Measurements from ENCODE around the gene IZUMO2. TPM values are rescaled to one million over a fixed set of nuclear protein-coding genes. Genes with fewer than 3 reads are reported as not detected.

The IZUMO2 gene
- total RNA-seq, 1 experiment from 2014 or later: not detected

DNA sequence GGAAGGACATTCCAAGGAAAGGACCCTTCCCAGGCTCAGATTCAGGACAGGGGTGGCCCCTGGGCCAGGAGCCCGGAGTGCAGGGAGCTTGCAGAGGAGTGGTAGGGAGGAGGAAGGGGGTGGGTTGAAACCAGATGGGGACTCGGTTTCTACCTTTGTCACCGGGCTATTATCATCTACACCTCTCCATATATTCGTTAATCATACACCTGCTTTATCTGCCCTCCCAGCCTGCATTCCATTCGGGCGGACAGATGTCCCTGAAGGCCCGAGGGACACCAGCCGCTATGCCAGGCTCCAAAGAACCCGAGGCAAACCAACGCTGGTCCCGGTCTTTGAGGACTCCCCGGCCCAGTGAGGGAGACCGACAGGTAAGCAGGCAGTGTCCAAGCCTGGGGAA is 24.9 kb upstream of the IZUMO2 start (continued):
- TF ChIP-seq FOSL1 (IDR thresholded peaks at IDR 0.05; ENCODE audit: low read depth): no peak
- no peak for TF ChIP-seq EZH2 (IDR thresholded peaks at IDR 0.05)
- TF ChIP-seq, protein P1, sequence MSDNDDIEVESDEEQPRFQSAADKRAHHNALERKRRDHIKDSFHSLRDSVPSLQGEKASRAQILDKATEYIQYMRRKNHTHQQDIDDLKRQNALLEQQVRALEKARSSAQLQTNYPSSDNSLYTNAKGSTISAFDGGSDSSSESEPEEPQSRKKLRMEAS (IDR thresholded peaks at IDR 0.05): no peak
- TF ChIP-seq ATF3 (IDR thresholded peaks at IDR 0.05): no peak
- no peak for TF ChIP-seq YY1 (IDR thresholded peaks at IDR 0.05; ENCODE audit: extremely low read depth, insufficient replicate concordance, low read depth, low read length)
- no peak for TF ChIP-seq JUND (IDR thresholded peaks at IDR 0.05)
- TF ChIP-seq SIN3A (IDR thresholded peaks at IDR 0.05; ENCODE audit: low read depth): no peak

DNA sequence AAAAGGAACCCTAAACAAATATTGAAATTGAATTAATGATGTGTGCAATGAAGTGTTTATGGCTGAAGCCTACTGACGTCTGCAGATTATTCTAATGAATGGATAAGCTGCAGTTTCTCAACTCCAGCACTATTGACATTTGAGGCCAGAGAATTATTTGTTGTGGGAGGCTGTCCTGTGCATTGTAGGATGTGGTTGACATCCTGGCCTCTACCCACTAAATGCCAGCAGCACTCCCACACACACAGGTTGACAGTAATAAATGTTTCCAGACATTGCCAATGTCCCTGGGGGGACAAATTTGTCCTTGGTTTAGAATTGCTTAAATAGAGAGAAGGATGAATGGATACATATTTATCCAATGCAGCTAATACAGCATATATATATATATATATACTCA is 21.1 kb upstream of the IZUMO2 start:
- Histone ChIP-seq H3K4me2 (ENCODE audit: low read length) (no peak overlapping the region), H3K4me1 (ENCODE audit: control insufficient read depth in 1 of 2, insufficient read depth in 2 of 2, low read length in 2 of 2) (no peaks in the 10 kb centered on the region), H3K9me2 (ENCODE audit: insufficient read depth) (no peaks in the 10 kb centered on the region), H3K79me2 (ENCODE audit: insufficient read depth, low read length) (no peaks in the 10 kb centered on the region), H3K4me3 (replicated peaks in 1 of 2; ENCODE audit: low read depth in 1 of 2, low read length in 2 of 2) (no peak overlapping the region), H2AFZ (ENCODE audit: low read depth, low read length, poor library complexity, severe bottlenecking) (no peak overlapping the region), H3K9ac (ENCODE audit: low read length) (no peak overlapping the region), H3K36me3 (ENCODE audit: control insufficient read depth in 1 of 2, insufficient read depth in 2 of 2, low read length in 2 of 2) (no peaks in the 10 kb centered on the region), H3K27ac (ENCODE audit: low read depth, low read length) (no peak overlapping the region), H3K27me3 (ENCODE audit: insufficient read depth, low read length) (no peaks in the 10 kb centered on the region), H4K20me1 (ENCODE audit: insufficient read depth) (no peaks in the 10 kb centered on the region), H3K9me3 (ENCODE audit: control insufficient read depth in 1 of 2, insufficient read depth in 1 of 2, low read depth in 1 of 2, low read length in 2 of 2) (no peaks in the 10 kb centered on the region)
- TF ChIP-seq CBX3 (IDR thresholded peaks at IDR 0.05; ENCODE audit: low read depth): no peak
- no peak for TF ChIP-seq EZH2 (IDR thresholded peaks at IDR 0.05)
- no peak for TF ChIP-seq FOSL1 (IDR thresholded peaks at IDR 0.05; ENCODE audit: low read depth)
- no peak for TF ChIP-seq ZNF274 (IDR thresholded peaks at IDR 0.05; ENCODE audit: low read depth, low read length)
- no peak for TF ChIP-seq SRF (IDR thresholded peaks at IDR 0.05; ENCODE audit: low read depth)
- no peak for TF ChIP-seq CEBPB (IDR thresholded peaks at IDR 0.05; ENCODE audit: low read depth)
- no peak for TF ChIP-seq JUND (IDR thresholded peaks at IDR 0.05)
- TF ChIP-seq POLR2A (IDR thresholded peaks at IDR 0.05; ENCODE audit: borderline replicate concordance, extremely low read depth, insufficient read depth, insufficient read length): no peak
- TF ChIP-seq ATF3 (IDR thresholded peaks at IDR 0.05): no peak
- TF ChIP-seq, protein P1 (IDR thresholded peaks at IDR 0.05): no peak
- no peak for TF ChIP-seq CTCF (IDR thresholded peaks at IDR 0.05 in 2 of 3, conservative IDR thresholded peaks at IDR 0.05 in 1 of 3; ENCODE audit: borderline replicate concordance in 1 of 3, insufficient read depth in 1 of 3, low read depth in 2 of 3, low read length in 2 of 3)
- TF ChIP-seq SIN3A (IDR thresholded peaks at IDR 0.05; ENCODE audit: low read depth): no peak
- TF ChIP-seq EGR1 (IDR thresholded peaks at IDR 0.05; ENCODE audit: low read depth): no peak
- ATAC-seq (no peak), DNase-seq (ENCODE audit: low read depth, low spot score) (no peak)
- CTCF ChIA-PET: no interaction called here
- RAD21 ChIA-PET (ENCODE audit: low non-redundant PET in 1 of 2, low total read pairs in 2 of 2, uncharacterized antibody in 2 of 2, unreplicated experiment in 2 of 2): no interaction called here
- intact Hi-C loops (cut with micrococcal nuclease): no loop called here
- POLR2A ChIA-PET: no interaction called here
- no TSS peak for BruUV-seq (replicated peaks)

Measured in HCT116 (cell line).